Activated CD8-positive, alpha-beta memory T cell treated with anti-CD3 and anti-CD28 coated beads for 36 hours (primary cell): ENCODE results near the gene DAB1. TPM values are rescaled to one million over a fixed set of nuclear protein-coding genes. Genes with fewer than 3 reads are reported as not detected.

Source experiments
- CTCF ChIA-PET: fragments of 350-600 bp; sonication (Branson Sonifier 250); formaldehyde crosslinking; loops from one replicate; lab custom pipeline; 2021; ENCODE audit warnings: antibody characterized with exemption; lab: Charles Lee
- POLR2A ChIA-PET: fragments of 350-600 bp; sonication (Branson Sonifier 250); formaldehyde crosslinking; loops from one replicate; lab custom pipeline; 2021; ENCODE audit warnings: antibody characterized with exemption; lab: Charles Lee
- total RNA-seq, 2 experiments: library from RNA; stranded (reverse); gene quantifications; one replicate each; pipeline ENCODE4 v1.2.3, GENCODE V29; 2021

The DAB1 gene
- total RNA-seq, 2 experiments from 2014 or later, result not detected

GRCh38 chr1:56983484-56983883, 440.4 kb downstream of the DAB1 start:
- CTCF ChIA-PET, result no interaction called here
- POLR2A ChIA-PET, result no interaction called here

- POLR2A ChIA-PET, result no interaction called here
Observed at GRCh38 chr1:56979986-56980755, 443.7 kb downstream of the DAB1 start.

GRCh38 chr1:56978819-56979218, 445.0 kb downstream of the DAB1 start:
- ChIA-PET CTCF (no interaction called here), POLR2A (no interaction called here)

More at GRCh38 chr1:56979986-56980755, 443.7 kb downstream of the DAB1 start:
- CTCF ChIA-PET, result no interaction called here

- ChIA-PET POLR2A (no interaction called here), CTCF (no interaction called here)
Observed at GRCh38 chr1:56977910-56978309, 445.9 kb downstream of the DAB1 start.

- CTCF ChIA-PET, result no interaction called here
- POLR2A ChIA-PET, result no interaction called here
Observed at GRCh38 chr1:56975446-56975845, 448.4 kb downstream of the DAB1 start.

- CTCF ChIA-PET, result no interaction called here
- POLR2A ChIA-PET, result no interaction called here
Observed at GRCh38 chr1:56973923-56974742, 449.7 kb downstream of the DAB1 start.

GRCh38 chr1:56972976-56973375, 450.9 kb downstream of the DAB1 start:
- POLR2A ChIA-PET, result no interaction called here
- CTCF ChIA-PET, result interaction anchor here (0.6 kb wide), 1 partner anchor 990 kb away, joined by 3 read pairs; no protein-coding TSS in a partner anchor

GRCh38 chr1:56970280-56970679, 453.6 kb downstream of the DAB1 start:
- ChIA-PET CTCF (no interaction called here), POLR2A (no interaction called here)

GRCh38 chr1:56968878-56969495, 454.9 kb downstream of the DAB1 start:
- ChIA-PET CTCF (no interaction called here), POLR2A (no interaction called here)

- CTCF ChIA-PET, result no interaction called here
- POLR2A ChIA-PET, result no interaction called here
Observed at GRCh38 chr1:56967900-56968832, 455.7 kb downstream of the DAB1 start.

GRCh38 chr1:56967355-56967754, 456.5 kb downstream of the DAB1 start:
- POLR2A ChIA-PET, result no interaction called here
- CTCF ChIA-PET, result no interaction called here

- POLR2A ChIA-PET, result no interaction called here
- CTCF ChIA-PET, result no interaction called here
Observed at GRCh38 chr1:56966698-56966999, 457.2 kb downstream of the DAB1 start.

- POLR2A ChIA-PET, result no interaction called here
- CTCF ChIA-PET, result no interaction called here
Observed at GRCh38 chr1:56965916-56966697, 457.8 kb downstream of the DAB1 start, which contains the start of gene C8B. C8B (minus strand) TSS chr1:56966015; CDS start chr1:56965948, 67 bp downstream.

GRCh38 chr1:56965191-56965590, 458.7 kb downstream of the DAB1 start:
- POLR2A ChIA-PET, result no interaction called here
- CTCF ChIA-PET, result no interaction called here

- ChIA-PET POLR2A (no interaction called here), CTCF (interaction anchor here (0.5 kb wide), 1 partner anchor 211 kb away, joined by 3 read pairs; no protein-coding TSS in a partner anchor)
Observed at GRCh38 chr1:56964349-56965017, 459.4 kb downstream of the DAB1 start.

- ChIA-PET CTCF (no interaction called here), POLR2A (no interaction called here)
Observed at GRCh38 chr1:56963667-56964066, 460.2 kb downstream of the DAB1 start.

GRCh38 chr1:56961426-56961825, 462.4 kb downstream of the DAB1 start:
- ChIA-PET CTCF (no interaction called here), POLR2A (no interaction called here)

GRCh38 chr1:56958526-56958925, 465.3 kb downstream of the DAB1 start:
- CTCF ChIA-PET, result interaction anchor here (0.5 kb wide), 1 partner anchor 138 kb away, joined by 3 read pairs; no protein-coding TSS in a partner anchor

More at GRCh38 chr1:56958526-56958925, 465.3 kb downstream of the DAB1 start:
- POLR2A ChIA-PET, result no interaction called here
